SW 1271 (cell line): ENCODE results near the gene PRR19.

ENCODE experiments used
- DNase-seq, 2 experiments: peaks; one replicate each; lab custom pipeline; 2025; lab: John Stamatoyannopoulos, UW

The PRR19 gene

GRCh38 chr19:42271045-42271419 lies 30.9 kb upstream of the PRR19 start:
- no peak for DNase-seq

- DNase-seq: no peak
Observed at GRCh38 chr19:42271861-42272534, 29.9 kb upstream of the PRR19 start.

GRCh38 chr19:42272535-42272897 lies 29.4 kb upstream of the PRR19 start:
- no peak for DNase-seq

GRCh38 chr19:42272989-42273406 lies 28.9 kb upstream of the PRR19 start:
- no peak for DNase-seq

- no peak for DNase-seq
Observed at GRCh38 chr19:42273407-42274064, 28.4 kb upstream of the PRR19 start.

- no peak for DNase-seq
Observed at GRCh38 chr19:42274065-42274682, 27.8 kb upstream of the PRR19 start.

- no peak for DNase-seq
Observed at GRCh38 chr19:42275103-42275502, 26.8 kb upstream of the PRR19 start.

GRCh38 chr19:42275517-42275916 lies 26.4 kb upstream of the PRR19 start:
- DNase-seq: no peak

GRCh38 chr19:42276284-42276683 lies 25.6 kb upstream of the PRR19 start:
- DNase-seq: no peak

- no peak for DNase-seq
Observed at GRCh38 chr19:42276821-42277220, 25.1 kb upstream of the PRR19 start.

GRCh38 chr19:42277821-42278451 lies 24.0 kb upstream of the PRR19 start:
- DNase-seq: no peak

- no peak for DNase-seq
Observed at GRCh38 chr19:42278452-42279154, 23.3 kb upstream of the PRR19 start.

GRCh38 chr19:42279155-42279901 lies 22.6 kb upstream of the PRR19 start:
- peak in 1 of 2 experiments; percentile 28 for DNase-seq

GRCh38 chr19:42279902-42280814 lies 21.8 kb upstream of the PRR19 start:
- peak; percentile 59 to 79 for DNase-seq

- no peak for DNase-seq
Observed at GRCh38 chr19:42280815-42281145, 21.2 kb upstream of the PRR19 start.

- DNase-seq: no peak
Observed at GRCh38 chr19:42281146-42281826, 20.6 kb upstream of the PRR19 start.

GRCh38 chr19:42281827-42282762 lies 19.8 kb upstream of the PRR19 start:
- DNase-seq: no peak

- DNase-seq: no peak
Observed at GRCh38 chr19:42282819-42283187, 19.1 kb upstream of the PRR19 start.
